HG03432 (cell line): ENCODE results near the gene CYBB.

Experiments
- ATAC-seq: cut with Tn5 transposase; IDR thresholded peaks from one replicate; pipeline ENCODE4 v1.9.1; 2021; ENCODE audit warnings: mild to moderate bottlenecking, moderate library complexity; ENCODE audit not compliant: unreplicated experiment

The CYBB gene

DNA sequence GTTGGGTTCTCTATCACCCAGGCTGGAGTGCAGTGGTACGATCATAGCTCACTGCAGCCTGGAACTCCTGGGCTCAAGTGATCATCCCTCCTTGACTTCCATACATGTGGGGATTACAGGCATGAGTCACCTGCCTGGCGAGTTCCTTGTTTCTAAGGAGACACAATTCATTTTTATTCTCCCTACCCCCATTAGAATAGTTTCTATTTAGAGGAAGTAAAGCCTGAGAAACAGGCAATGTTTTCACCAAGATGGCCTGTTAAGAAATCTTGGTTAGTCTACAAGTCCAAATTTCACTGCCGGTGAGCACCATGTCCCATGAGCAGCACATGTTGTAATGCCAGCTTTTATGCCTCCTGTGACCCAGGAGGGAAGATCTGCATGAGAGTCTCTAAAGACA is 5.7 kb downstream of the CYBB start:
- ATAC-seq: no peak

DNA sequence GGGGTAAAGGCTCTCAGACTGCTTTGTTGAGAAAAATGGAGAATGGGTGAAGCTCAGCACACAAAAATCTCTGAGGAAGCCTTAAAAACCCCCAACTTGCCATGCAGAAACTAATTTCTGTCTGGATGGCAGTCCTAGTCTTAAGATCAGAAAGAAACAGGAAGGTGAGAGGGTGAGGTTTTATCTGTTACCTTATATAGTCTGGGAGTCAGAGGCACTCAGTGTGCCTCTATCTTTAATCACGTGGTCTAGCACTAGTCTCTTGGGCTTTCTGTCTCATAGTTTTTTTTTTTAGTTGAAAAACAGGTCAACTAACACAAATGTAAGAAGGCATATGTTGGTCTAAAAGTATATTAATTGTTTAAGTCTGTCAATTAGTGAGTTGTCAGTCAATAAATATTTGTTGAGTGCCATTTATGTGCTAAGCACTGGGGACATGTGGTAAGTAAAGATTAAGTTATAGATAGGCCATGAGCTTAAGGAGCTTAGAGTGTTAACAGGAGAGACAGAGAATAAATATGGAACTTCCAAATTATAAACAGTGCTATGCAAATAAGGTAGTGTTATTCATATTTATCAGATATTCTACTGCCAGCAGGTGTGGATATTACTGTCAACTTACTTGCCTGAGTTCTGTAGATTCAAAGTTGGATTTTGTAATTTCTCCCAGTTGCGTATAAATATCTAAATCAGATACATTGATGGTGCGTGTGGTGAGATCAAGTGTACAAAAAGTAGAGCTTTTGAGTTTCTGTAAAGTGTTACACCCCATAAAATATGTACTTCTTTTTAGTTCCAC is 7.0 kb downstream of the CYBB start:
- ATAC-seq: peak; percentile 83

DNA sequence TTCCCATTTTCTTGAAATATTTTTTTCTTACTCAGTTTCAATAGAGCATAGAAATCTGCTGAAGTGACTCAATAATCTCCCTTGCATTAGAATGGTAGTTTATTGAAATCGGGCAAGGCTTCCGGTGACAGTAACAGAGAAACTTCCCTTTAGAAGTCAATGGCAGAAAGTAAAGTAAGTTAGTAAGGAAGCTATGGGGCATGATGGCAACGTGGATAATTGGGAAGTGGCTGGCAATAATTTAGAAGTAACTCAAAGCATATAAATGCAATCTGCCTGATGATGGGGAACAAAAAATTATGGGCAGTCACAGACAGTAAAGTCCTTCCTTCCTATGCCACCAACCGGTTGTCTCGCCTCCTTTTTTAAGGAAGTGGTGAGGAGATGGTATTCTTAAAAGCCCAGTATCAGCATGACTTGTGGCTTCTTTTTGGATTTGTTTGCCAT is 7.6 kb downstream of the CYBB start:
- peak; percentile 79 for ATAC-seq

DNA sequence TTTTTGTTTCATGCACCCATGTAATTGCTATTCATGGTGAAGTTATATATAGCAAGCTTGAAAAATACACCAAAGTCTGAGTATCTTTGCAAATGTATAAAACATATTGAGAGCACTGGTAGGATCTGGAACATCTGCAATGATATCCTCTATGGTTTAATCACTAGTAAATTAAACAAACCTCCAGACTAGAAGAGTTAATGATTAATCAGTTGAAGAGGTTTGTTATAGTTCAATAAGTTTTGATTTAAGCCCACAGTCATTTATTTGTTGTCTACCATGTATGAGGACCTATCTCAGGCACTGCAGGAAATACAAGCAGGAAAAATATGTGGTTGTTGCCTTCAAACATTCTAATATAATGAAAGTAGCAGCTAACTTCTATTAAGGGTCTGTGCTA is 16.5 kb downstream of the CYBB start:
- ATAC-seq: no peak

DNA sequence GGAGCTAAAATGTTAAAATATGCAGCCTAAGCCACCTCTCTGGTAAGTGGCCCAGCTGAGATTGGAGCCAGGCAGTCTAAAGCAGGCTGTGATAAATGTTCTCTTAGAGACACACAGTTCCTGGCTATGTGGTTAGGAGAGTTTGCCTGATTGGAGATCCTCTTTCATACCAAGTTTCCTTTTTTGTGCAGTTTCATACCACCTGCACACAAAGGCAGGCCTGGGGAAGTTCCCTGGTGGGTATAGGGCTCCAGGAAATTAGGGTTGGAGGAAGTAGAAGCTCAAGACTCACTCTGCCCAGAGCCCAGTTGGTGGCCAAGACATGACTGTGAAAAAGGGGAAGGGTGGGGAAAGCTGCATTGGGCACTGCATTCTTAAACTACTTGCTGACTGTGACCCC is 16.9 kb downstream of the CYBB start:
- ATAC-seq: peak; percentile 91

DNA sequence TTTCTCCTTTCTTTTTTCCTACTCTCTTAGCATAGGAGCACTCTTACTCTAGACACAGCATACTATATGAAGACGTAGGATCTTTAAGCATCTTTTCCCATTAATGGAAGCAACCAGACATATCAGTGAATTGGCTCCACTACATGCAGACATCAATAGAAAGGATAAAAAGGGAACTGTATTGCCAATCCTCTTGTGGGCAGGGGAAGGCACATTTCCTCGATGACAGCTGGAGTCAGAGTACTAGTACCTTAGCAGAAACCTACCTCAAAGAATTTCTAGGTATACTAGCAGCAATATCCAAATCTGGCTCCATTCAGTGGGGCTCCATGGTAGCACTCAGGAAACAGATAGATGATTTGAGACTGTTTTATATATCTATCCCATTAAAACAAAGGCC is 20.1 kb downstream of the CYBB start:
- no peak for ATAC-seq

DNA sequence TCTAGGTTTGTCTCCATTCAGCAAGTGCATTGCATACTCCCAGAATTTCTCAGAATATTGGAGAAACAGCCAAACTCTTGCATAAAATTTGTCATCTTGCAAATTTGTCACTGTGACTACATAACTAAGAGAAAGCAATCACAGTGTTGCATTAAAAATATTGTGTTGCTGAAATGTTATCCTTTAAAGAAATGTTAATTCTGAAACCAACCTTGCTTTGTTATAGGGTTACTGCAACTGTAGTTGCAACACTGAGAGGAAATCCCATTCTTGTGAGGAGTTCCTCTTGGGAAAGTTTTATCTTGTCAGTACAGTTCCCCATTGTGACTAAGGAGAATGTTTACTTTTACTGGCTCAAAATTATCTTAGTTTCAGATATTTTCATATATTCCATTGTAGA is 20.9 kb downstream of the CYBB start:
- no peak for ATAC-seq

DNA sequence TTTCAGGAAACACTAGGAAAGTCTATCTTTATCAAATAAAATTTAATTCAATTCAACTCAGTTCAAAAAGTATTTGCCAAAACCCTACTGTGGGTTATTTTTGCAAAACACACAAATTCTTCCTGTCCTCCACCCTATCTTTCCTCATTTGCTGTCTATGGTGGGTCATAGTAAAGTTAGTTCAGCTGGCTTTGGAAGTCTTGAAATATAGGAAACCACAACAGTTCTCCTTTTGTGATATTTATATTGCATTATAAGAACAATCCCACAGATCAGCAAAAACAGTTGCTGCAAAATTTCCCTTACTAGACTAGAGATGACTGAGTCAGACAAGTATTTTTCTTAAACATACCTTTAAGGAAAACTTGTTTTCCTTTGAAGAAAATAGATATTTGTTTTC is 22.2 kb downstream of the CYBB start:
- ATAC-seq: no peak

DNA sequence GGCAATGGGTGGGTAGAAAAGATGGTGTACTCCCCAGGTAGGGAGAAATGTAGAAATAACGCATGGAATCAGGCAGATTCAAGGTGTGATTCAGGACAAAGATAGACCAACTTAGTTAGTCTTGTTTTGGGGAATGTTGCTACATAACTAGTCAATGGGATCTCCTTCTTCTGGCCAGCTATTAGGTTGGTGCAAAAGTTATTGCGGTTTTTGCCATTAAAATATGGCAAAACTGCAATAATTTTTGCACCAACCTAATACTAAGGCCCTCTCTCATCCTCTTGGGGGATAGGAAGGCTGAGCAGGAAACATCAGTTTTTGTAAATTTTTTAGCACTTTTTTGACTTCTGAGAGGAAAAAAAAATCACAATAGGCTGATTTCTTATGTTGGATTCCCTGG is 23.2 kb downstream of the CYBB start:
- ATAC-seq: no peak

DNA sequence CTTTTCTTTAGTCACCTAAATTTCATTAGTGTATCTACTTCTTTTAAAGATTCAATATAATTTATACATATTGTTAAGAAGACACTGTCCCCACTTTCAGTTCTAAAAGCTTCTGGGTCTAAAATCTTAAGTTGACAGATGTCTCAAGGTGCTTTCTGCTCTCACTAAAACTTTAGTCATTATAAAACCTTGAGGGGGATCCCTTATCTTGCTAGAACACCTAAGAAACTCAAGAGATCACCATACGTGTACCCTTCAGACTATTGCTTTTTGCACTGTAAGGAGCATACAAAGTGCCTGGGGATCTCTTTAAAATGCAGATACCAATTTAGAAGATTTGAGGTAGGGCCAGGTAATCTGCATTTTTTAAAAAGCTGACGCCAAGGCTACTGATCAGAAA is 30.1 kb downstream of the CYBB start:
- no peak for ATAC-seq

DNA sequence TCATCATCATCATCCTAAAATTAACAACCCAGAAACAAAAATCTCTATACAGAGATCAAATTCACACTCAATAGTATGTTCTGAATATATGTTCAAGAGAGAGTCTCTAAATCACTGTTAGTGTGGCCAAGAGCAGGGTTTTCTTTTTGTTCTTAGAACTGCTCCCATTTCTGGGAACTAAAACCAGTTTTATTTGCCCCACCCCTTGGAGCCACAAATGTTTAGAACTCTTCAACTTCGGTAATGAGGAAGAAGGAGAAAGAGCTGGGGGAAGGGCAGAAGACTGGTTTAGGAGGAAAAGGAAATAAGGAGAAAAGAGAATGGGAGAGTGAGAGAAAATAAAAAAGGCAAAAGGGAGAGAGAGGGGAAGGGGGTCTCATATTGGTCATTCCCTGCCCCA is 32.3 kb downstream of the CYBB start:
- ATAC-seq: no peak

DNA sequence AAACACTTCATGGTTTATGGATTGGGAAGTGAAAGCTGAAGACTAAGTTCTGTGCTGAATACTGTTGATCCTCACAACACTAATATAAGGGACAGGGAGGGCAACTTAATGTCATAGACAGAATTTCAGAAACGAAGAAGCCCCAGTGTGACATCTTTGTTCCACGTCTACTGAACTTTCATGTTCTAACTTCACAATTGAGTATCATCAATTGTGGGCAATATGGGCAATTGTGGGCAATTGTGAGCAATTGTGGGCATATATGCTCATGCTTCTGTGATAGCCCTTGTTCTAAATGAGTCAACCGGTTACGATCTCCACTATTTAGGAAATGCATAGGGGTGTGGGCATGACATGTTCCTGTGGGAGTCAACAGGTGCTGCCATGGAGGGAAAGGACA is 33.7 kb downstream of the CYBB start:
- ATAC-seq: no peak

DNA sequence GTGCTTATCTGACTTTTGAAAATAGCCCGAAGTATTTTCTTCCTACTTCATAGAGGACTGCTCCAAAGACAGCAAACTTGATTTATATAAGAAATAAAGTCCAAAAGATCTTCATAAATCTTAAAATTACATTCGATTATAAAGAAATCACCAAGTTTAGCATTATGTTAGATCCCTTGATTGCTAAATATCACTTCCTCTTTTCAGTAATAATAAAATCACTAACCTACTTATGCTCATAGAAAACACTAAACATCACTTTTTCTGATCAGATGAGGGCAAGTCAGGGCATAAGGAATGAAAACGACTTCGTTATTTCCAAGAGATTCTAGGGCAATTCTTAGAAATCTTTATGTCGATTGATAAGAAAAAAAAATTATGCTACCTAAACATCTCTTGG is 35.5 kb downstream of the CYBB start:
- ATAC-seq: no peak

DNA sequence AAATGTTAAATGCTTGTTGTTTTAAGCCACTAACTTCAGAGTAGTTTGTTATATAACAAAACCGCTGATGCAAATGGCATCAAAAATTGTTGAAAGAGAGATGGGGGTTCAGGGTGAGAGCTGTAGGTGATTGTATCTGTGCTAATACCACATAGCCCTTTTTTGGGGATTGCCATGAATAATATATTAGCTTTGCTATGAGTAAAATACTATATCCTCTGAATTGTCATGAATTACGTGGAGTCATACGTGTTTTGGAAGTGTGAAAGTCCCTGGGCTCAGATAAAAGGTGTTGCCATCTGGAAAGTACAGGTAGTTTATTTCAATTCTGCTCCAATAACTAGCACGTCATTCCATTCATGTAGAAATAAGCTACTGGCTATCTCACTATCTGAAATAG is 36.9 kb downstream of the CYBB start:
- ATAC-seq: peak; percentile 24

DNA sequence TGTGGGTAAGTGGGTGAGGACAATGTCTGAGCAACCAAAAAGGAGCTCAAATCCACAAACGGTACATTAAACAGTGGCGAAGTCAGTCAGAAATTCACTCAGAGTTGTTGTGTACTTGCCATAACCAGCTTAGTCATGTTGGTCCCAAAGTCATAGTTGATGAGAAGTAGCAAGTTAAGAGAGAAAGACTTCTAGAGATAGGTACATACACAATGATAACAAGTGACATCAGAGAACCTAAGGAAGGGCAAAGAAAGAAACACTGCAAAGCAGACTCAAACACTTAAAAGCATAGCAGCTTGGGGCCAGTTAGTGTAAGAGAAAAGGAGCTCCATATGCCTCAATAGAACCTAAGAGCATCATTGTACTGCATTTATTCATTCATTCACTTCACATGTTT is 37.3 kb downstream of the CYBB start:
- peak; percentile 17 for ATAC-seq

DNA sequence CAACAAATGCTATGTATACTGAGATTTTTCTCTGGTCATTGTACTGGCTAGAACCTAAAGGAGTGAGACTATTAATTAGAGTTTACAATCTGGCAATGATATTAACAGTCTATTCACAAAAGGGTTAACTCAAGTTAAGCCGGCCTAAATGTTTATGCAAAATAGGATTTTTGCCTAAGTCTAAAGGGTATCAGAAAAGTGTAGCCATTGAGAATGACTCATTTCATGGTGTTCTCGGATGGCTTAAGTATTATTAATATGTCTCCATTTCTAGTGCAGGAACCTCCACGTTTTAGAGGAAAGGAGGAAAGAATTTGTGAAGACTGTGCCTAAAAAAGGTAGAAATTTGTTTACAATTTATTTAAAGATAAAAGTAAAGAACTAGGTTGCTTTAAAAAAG is 37.7 kb downstream of the CYBB start:
- peak; percentile 43 for ATAC-seq

DNA sequence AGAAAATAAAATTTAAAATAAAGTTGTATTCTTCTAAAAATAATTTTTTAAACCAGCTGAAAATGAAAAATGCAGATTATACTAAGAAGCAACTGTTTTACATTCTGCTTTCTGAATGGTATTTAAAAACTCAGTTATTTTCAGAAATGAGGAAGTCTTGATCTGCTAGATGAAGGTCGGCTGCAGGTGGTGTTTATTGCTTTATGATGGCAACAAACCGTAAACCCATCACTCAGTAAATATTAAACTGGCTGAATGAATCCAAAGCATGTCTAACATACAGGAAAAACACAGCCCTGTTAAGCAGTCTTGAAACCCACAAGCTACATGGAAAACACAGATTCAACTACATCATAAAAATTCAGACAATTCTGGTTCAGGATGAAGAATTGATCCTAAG is 38.2 kb downstream of the CYBB start:
- ATAC-seq: peak; percentile 49

DNA sequence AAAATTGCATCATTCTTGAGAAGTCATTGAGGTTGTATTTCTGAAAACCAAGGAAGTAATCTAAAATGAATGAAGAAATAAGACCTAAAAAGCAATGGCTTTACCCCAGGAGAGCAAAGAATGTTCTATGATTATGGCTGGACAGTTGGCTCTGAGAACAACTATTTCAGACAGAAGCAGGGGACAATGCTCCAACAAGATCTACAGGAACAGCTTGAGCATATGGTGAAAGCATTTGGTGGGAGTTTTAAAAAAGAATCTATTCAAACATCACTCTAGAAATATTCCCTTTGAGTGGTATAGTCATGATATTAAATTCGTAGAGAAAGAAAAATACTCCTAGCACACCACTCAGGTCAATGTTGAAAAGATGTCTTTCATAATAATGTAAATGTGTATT is 40.8 kb downstream of the CYBB start:
- no peak for ATAC-seq

DNA sequence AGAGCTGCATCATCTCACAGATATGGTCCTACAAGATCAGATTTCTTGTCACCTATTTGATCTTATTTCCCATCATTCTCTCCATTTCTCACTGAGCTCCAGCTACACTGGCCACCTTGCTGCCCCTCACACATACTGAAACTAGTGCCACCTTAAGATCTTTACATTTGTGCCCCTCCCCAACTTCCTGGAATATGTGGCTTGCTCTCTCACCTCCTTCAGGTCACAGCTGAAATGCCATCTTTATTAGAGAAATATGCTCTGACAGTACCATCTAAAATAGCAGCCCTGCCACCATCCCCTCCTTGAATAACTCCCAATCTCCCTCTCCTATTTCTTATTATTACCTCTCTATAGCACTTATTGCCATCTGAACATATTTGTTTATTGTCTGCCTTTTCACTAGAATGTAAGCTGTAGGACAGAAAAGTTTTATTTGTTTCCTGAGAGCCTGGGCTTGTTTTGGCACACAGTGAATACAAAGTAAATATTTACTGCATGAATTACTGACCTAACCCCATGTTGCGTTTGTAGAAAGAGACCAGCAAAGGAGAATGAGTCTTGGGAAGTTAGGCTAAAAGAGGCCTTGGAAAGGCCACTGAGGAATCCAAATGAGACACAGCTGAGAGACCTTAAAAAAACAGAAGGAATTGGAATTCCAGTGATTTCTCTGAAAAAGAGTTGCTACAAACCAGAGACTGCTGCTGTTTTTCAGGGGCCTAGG is 44.8 kb downstream of the CYBB start:
- no peak for ATAC-seq

DNA sequence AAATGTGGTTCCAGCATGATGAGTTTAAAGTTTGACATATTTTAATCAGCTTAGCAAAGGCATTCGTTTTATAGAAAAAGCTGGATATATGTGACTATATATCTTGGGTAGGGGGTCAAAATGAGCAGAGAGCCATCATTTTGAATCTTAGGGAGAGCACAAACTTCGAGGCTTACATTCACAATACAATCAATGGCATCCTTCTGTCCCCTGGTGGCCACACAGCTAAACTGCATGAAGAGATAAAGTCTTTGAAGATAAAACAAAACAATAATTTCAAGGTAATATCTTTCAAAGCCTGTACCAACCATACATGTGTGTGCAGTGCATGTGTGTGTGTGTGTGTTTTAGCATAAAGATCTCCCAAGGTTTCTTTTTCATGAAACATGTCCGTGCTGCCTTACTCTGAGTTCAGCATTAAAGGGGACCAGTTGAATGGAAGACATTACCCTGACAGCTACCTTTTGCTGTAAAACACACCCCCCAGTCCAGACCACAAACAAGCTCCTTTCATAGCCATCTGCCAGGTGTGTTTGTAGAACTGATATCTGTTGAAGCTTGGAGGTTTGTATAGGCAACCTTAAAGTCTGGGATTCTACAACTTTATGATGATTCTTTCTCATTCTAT is 45.5 kb downstream of the CYBB start:
- ATAC-seq: peak; percentile 86

DNA sequence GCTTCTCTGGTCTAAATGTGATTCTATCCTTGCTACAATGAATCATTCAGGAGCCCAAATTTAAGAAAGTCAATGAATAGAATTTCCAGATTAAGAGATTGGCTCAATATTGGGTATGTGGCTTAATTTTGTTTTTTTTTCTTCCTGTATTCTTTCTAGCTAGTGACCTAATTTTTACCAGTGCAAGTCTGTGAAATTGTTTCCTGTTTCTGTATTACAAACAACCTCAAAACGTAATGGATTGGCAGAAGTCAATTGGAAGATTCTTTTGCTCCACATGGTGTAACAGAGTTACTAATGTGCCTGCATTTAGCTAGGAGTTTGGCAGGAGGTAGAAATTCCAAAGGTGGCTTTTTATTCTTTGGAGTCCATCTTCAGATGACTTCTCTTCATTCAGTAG is 49.9 kb downstream of the CYBB start:
- ATAC-seq: no peak

DNA sequence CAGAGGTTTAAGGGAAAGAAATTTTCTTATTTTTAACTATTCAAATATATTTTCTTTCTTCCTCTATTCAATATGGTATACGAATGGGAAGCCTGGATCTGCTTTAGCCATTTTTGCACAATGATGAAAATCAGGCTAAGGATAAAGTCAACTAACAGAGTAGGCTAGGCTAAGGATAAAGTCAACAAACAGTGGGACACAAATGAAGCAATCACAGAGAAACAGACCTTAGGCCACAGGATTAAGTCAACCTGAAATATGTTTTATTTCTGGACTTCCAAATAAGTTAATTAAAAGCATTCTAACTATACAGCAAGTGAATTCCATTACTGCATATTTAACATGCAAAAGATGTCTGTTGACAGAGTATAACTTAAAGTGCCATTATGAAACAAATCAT is 50.5 kb downstream of the CYBB start:
- no peak for ATAC-seq
